Measurements from ENCODE around the gene AHCYL1.
"Not testable (repeated sequence)": the region's sequence is repeated elsewhere in the genome, so short reads cannot be mapped to it uniquely, and the experiment has no call there.

Gene AHCYL1

DNA sequence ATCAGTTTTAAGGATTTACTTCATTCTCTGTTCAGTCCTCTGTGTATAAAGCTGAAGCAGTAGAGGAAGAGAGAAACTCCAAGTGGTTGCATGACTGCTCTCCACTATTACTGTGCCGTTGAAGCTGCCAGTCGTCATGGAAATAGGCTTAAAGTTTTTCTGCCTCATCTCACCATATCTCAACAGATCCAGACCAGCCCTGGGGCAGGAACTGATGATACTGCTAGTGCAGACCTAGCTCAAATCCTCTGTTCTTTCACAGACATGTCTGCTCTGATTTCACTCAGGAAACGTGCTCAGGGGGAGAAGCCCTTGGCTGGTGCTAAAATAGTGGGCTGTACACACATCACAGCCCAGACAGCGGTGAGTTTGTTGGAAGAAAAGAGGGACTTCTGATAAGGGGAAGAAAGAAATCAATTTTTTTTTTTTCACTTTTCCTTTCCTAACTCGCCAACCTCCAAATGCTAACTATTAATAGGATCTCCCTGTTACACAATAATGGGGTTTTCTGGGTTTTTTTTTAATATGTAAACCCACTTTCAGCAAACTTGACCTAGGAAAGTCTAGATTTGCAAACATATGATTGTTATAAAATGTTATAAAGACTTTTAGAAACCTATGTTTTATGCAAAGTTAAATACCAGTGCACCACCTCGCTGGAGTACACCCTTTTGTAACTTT is 27.7 kb downstream of the AHCYL1 start:
- TF ChIP-seq, protein P1, sequence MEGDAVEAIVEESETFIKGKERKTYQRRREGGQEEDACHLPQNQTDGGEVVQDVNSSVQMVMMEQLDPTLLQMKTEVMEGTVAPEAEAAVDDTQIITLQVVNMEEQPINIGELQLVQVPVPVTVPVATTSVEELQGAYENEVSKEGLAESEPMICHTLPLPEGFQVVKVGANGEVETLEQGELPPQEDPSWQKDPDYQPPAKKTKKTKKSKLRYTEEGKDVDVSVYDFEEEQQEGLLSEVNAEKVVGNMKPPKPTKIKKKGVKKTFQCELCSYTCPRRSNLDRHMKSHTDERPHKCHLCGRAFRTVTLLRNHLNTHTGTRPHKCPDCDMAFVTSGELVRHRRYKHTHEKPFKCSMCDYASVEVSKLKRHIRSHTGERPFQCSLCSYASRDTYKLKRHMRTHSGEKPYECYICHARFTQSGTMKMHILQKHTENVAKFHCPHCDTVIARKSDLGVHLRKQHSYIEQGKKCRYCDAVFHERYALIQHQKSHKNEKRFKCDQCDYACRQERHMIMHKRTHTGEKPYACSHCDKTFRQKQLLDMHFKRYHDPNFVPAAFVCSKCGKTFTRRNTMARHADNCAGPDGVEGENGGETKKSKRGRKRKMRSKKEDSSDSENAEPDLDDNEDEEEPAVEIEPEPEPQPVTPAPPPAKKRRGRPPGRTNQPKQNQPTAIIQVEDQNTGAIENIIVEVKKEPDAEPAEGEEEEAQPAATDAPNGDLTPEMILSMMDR (IDR thresholded peaks at IDR 0.05; ENCODE audit: insufficient read depth, low read length, missing control alignments): no peak

DNA sequence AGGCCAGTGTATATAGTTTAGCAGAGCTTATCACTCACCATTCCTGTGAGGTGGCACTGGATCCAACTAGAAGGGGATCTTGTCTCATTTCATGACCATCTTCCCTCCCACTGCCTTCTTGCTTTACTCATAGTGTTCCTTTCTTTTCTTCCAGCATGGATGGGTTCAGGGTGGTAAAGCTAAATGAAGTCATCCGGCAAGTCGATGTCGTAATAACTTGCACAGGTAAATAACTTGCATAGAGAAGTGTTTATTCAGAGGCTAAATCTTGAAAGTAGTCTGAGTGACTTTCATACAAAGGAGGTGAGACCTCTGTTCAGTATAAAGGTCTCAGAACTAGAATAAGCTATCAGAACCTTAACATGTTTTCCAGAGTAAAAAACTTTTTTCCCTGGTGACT is 33.2 kb downstream of the AHCYL1 start:
- no peak overlapping the region for H3K4me3 ChIP-seq (ENCODE audit: low read depth, low read length)
- POLR2A ChIA-PET: no interaction called here

More for the DNA sequence above, 27.7 kb downstream of the AHCYL1 start:
- POLR2A ChIA-PET: interaction anchor here (1.0 kb wide), 1 partner anchor 28 kb away, joined by 3 read pairs; the partner anchor contains the start of gene AHCYL1
- CTCF ChIA-PET: interaction anchor here (0.7 to 9.6 kb wide), 16 partner anchors 8 to 466 kb away, joined by 3 to 247 read pairs (median 12); partner anchors contain the start of gene AHCYL1
- no peak for DNase-seq (ENCODE audit: low read depth, low spot score)
- H3K4me3 ChIP-seq (ENCODE audit: low read depth, low read length): no peak overlapping the region

DNA sequence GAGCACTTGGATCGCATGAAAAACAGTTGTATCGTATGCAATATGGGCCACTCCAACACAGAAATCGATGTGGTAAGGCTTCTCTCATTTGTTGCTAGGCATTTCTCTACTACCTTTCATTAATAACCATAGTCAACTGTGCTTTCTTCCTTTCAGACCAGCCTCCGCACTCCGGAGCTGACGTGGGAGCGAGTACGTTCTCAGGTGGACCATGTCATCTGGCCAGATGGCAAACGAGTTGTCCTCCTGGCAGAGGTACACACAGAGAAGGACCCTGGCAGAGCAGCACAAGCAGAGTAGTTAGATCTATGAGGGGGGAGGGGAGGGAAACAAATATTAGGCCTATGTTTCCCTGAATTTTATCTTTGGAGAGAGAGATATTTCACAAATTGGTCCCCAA is 33.8 kb downstream of the AHCYL1 start:
- POLR2A ChIA-PET: no interaction called here
- H3K4me3 ChIP-seq (ENCODE audit: low read depth, low read length): no peak overlapping the region
- CTCF ChIA-PET: interaction anchor here (1.0 to 7.4 kb wide), 5 partner anchors 7 to 247 kb away, joined by 3 to 94 read pairs (median 20); no protein-coding TSS in a partner anchor
- DNase-seq (ENCODE audit: low read depth, low spot score): no peak
- TF ChIP-seq, protein P1 (IDR thresholded peaks at IDR 0.05; ENCODE audit: insufficient read depth, low read length, missing control alignments): no peak

More for the DNA sequence above, 33.2 kb downstream of the AHCYL1 start:
- DNase-seq (ENCODE audit: low read depth, low spot score): no peak
- CTCF ChIA-PET: interaction anchor here (0.9 to 7.4 kb wide), 6 partner anchors 11 to 471 kb away, joined by 3 to 94 read pairs (median 4); no protein-coding TSS in a partner anchor
- TF ChIP-seq, protein P1 (IDR thresholded peaks at IDR 0.05; ENCODE audit: insufficient read depth, low read length, missing control alignments): no peak

DNA sequence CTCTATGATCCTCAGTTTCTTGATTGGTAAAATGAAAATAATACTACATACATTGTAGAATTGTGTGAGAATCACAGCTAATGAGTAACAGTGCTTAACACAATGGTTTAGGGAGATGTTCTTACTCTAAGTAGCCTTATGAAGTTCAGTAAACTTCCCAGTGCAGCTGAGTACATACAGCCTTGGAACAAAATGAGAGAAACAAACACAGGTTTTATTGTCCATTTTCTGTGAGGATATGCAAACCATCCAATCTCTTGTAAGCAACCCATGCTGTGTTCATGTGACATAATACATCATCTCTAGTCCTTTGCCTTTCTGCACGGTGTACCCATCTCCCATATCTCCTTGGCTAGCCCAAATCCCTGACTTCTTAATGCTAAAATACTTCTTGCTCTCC is 35.2 kb downstream of the AHCYL1 start:
- no peak overlapping the region for H3K4me3 ChIP-seq (ENCODE audit: low read depth, low read length)
- no peak for DNase-seq (ENCODE audit: low read depth, low spot score)
- ChIA-PET POLR2A (no interaction called here), CTCF (interaction anchor here (0.9 to 7.4 kb wide), 10 partner anchors 9 to 380 kb away, joined by 3 to 94 read pairs (median 4); partner anchors contain the start of genes AHCYL1 and STRIP1)
- TF ChIP-seq, protein P1 (IDR thresholded peaks at IDR 0.05; ENCODE audit: insufficient read depth, low read length, missing control alignments): no peak

DNA sequence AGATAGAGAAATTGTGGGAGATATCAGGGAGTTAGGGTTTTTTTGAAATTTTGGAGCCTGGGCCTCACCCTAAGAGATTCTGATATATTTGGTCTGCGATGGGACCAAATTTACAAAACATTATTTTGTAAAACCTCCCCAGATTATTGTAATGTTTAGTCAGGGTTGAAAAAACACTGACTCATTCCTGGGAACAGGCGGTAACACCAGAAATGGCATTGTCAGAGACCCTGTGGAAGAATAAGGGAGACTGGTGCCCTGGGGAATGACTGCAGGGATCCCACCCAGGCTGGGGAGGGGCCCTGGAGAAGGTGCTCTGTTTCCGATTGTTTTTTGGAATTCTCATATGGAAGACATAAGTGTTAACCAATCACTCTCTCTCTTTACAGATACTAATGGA is 36.7 kb downstream of the AHCYL1 start:
- H3K4me3 ChIP-seq (ENCODE audit: low read depth, low read length): no peak overlapping the region
- ChIA-PET POLR2A (no interaction called here), CTCF (interaction anchor here (1.8 to 7.4 kb wide), 5 partner anchors 9 to 246 kb away, joined by 4 to 94 read pairs (median 20); partner anchors contain the start of gene STRIP1)
- TF ChIP-seq, protein P1 (IDR thresholded peaks at IDR 0.05; ENCODE audit: insufficient read depth, low read length, missing control alignments): no peak
- no peak for DNase-seq (ENCODE audit: low read depth, low spot score)

DNA sequence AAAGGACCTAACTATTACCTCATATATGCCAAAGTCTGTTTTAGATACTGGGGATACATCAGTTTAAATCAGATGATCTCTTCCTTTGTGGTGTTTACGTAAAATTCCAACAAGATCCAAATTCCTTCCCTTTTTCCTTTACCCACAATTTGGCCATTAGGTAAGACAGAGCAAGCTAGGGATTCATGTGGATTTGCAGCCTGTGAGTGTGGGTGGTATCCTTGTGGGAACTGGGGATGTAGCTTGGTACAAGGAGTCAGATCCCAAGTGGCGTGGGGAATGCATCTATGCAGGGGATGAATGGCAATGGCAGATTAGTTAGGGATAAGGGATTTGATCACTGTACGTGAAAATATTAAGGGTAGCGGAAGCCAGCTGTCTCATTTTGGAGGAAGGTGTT is 40.0 kb downstream of the AHCYL1 start:
- TF ChIP-seq, protein P1 (IDR thresholded peaks at IDR 0.05; ENCODE audit: insufficient read depth, low read length, missing control alignments): no peak
- DNase-seq (ENCODE audit: low read depth, low spot score): no peak
- POLR2A ChIA-PET: no interaction called here
- H3K4me3 ChIP-seq (ENCODE audit: low read depth, low read length): no peak overlapping the region
- CTCF ChIA-PET: interaction anchor here (0.9 to 11.1 kb wide), 6 partner anchors 13 to 471 kb away, joined by 3 to 183 read pairs (median 10); no protein-coding TSS in a partner anchor

DNA sequence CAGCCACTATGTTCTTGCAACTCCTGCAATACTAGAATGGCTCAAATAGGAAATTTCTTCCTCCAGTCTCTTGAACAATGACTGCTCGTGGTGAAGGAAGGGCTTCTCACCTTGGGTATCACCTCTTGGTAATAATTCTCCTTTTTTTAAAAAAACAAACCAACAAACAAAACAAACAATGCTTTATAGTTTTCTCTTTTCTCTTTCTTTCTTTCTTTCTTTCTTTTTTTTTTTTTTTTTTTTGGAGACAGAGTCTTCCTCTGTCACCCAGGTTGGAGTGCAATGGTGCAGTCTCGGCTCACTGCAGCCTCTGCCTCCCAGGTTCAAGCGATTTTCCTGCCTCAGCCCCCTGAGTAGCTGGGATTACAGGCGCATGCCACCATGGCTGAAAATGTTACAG is 46.1 kb downstream of the AHCYL1 start:
- CTCF ChIA-PET: interaction anchor here (0.9 to 27.2 kb wide), 20 partner anchors 11 to 468 kb away, joined by 3 to 500 read pairs (median 10); partner anchors contain the start of gene UBL4B
- DNase-seq (ENCODE audit: low read depth, low spot score); H3K4me3 ChIP-seq (ENCODE audit: low read depth, low read length); POLR2A ChIA-PET: not testable (repeated sequence)

Measured in AG04449 (cell line).